ENCODE data around the gene KCNK4. TPM values are rescaled to one million over a fixed set of nuclear protein-coding genes. Genes with fewer than 3 reads are reported as not detected.
A peak's percentile ranks its signal among the peaks of the same experiment; 100 is the strongest.

Gene KCNK4
- total RNA-seq, 1 donor from 2014 or later = not detected

GRCh38 chr11:64251753-64252002, 39.4 kb upstream of the KCNK4 start:
- H3K27me3 ChIP-seq = no peaks in the 10 kb centered on the region
- H3K4me1 ChIP-seq = peaks cover 26% of the 10 kb centered on the region
- H3K4me3 ChIP-seq = peak overlapping the region; percentile 89
- peak overlapping the region; percentile 72 for H3K27ac ChIP-seq
- ATAC-seq = no peak
- intact Hi-C loops (cut with DNase I) = no loop called here
- DNase-seq = no peak
- TF ChIP-seq CTCF (IDR thresholded peaks at IDR 0.05) = no peak
- no peaks in the 10 kb centered on the region for H3K9me3 ChIP-seq
- H3K36me3 ChIP-seq = peaks cover 19% of the 10 kb centered on the region

- H3K9me3 ChIP-seq = no peaks in the 10 kb centered on the region
- ATAC-seq (peak; percentile 62), DNase-seq (peak; percentile 85)
- intact Hi-C loops (cut with DNase I) = no loop called here
- peak; percentile 30 for TF ChIP-seq CTCF (IDR thresholded peaks at IDR 0.05)
- peak overlapping the region; percentile 89 for H3K4me3 ChIP-seq
- H3K27ac ChIP-seq = peak overlapping the region; percentile 51
- H3K36me3 ChIP-seq = peaks cover 25% of the 10 kb centered on the region
- peaks cover 26% of the 10 kb centered on the region for H3K4me1 ChIP-seq
- H3K27me3 ChIP-seq = no peaks in the 10 kb centered on the region
These were observed 38.9 kb upstream of the KCNK4 start for GRCh38 chr11:64252003-64252872.

GRCh38 chr11:64253043-64253442, 38.1 kb upstream of the KCNK4 start:
- no peaks in the 10 kb centered on the region for H3K27me3 ChIP-seq
- no peak for ATAC-seq
- H3K36me3 ChIP-seq = peaks cover 31% of the 10 kb centered on the region
- peak; percentile 54 for DNase-seq
- H3K4me1 ChIP-seq = peaks cover 20% of the 10 kb centered on the region
- no peak overlapping the region for H3K27ac ChIP-seq
- intact Hi-C loops (cut with DNase I) = no loop called here
- H3K4me3 ChIP-seq = peak overlapping the region; percentile 89
- no peak for TF ChIP-seq CTCF (IDR thresholded peaks at IDR 0.05)
- no peaks in the 10 kb centered on the region for H3K9me3 ChIP-seq

GRCh38 chr11:64253481-64253880, 37.6 kb upstream of the KCNK4 start:
- peak; percentile 61 for DNase-seq
- intact Hi-C loops (cut with DNase I) = no loop called here
- Histone ChIP-seq H3K27me3 (no peaks in the 10 kb centered on the region), H3K4me1 (peaks cover 20% of the 10 kb centered on the region), H3K36me3 (peaks cover 35% of the 10 kb centered on the region), H3K4me3 (no peak overlapping the region), H3K27ac (no peak overlapping the region), H3K9me3 (no peaks in the 10 kb centered on the region)
- no peak for TF ChIP-seq CTCF (IDR thresholded peaks at IDR 0.05)
- no peak for ATAC-seq

GRCh38 chr11:64254326-64254725, 36.8 kb upstream of the KCNK4 start:
- peaks cover 44% of the 10 kb centered on the region for H3K36me3 ChIP-seq
- H3K27me3 ChIP-seq = no peaks in the 10 kb centered on the region
- no peak overlapping the region for H3K27ac ChIP-seq
- TF ChIP-seq CTCF (IDR thresholded peaks at IDR 0.05) = no peak
- intact Hi-C loops (cut with DNase I) = no loop called here
- ATAC-seq (no peak), DNase-seq (peak; percentile 62)
- no peaks in the 10 kb centered on the region for H3K9me3 ChIP-seq
- no peak overlapping the region for H3K4me3 ChIP-seq
- H3K4me1 ChIP-seq = peaks cover 20% of the 10 kb centered on the region

Data from upper lobe of right lung (tissue), 1 donor.